ENCODE data around the gene CCDC30. TPM values are rescaled to one million over a fixed set of nuclear protein-coding genes. Genes with fewer than 3 reads are reported as not detected.

CCDC30 gene
- total and polyA plus RNA-seq, 9 of the 15 experiments (the other 6 are each of a cell fraction or from before 2014, with no cell fraction given): 0.05 to 0.91 (median 0.24) TPM

DNA sequence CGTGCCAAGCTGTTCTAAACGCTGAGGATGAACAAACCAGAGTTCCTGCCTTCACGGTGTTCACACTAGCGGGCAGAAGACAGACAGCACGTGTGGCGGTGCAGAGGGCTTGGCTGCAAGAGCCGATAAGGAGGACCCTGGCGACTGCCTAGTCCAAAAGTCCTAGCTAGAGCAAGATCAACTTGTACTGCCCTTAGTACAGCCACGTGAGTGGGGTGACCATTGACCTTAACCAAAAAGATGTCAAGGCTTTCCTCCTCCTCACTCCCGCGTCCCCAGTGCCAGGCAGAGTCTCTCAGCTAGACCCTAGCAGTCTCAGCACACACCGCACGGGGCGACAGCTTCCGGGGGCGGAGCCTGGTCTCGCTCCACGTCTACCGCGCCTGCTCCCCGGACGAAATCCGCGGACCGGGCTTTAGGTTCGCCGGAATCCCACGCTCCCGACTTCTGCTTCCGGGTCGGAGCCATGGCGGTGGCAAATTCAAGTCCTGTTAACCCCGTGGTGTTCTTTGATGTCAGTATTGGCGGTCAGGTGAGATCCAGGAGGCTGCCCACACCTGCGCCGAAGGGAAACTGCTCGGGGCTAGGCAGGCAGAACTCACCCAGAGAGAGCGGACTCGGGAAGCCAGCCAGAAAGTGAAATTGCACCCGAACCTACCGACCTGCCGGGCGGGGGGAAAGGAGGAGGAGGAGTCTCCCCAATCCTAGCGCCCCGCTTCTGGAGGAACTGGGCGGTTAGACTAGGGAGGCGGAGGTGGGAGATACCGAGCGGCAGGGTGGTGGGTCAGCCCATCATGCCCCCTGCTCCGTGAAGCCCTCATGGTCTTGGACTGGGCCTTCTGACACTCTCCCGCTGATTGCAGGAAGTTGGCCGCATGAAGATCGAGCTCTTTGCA is 195.1 kb downstream of the CCDC30 start, which contains the start of gene PPIH (continued):
- TF ChIP-seq HSF4 (CRISPR knock-in tag; IDR thresholded peaks at IDR 0.05; ENCODE audit: borderline replicate concordance) (no peak), ETV5 (CRISPR knock-in tag; IDR thresholded peaks at IDR 0.05; ENCODE audit: low read depth) (peak; percentile 95; the same call in 1 of the 2 replicates), MEF2A (IDR thresholded peaks at IDR 0.05; ENCODE audit: control insufficient read depth, low read depth, low read length) (0 out of 2 replicates have a peak, but pooled peaks have one; percentile 12), ZNF589 (CRISPR knock-in tag; IDR thresholded peaks at IDR 0.05; ENCODE audit: low read depth) (0 out of 2 replicates have a peak, but pooled peaks have one; percentile 24), MEIS2 (IDR thresholded peaks at IDR 0.05; ENCODE audit: partially characterized antibody) (peak; percentile 37), ZNF121 (CRISPR knock-in tag; conservative IDR thresholded peaks at IDR 0.05) (peak; percentile 100), E2F6 (IDR thresholded peaks at IDR 0.05; ENCODE audit: borderline replicate concordance in 1 of 2, extremely low read depth in 1 of 2, insufficient read depth in 1 of 2, insufficient read length in 1 of 2, low read depth in 1 of 2, low read length in 1 of 2, poor library complexity in 1 of 2, severe bottlenecking in 1 of 2) (peak; percentile 96 to 97), ELF1 (tag; IDR thresholded peaks at IDR 0.05) (peak; percentile 94), HNRNPL (IDR thresholded peaks at IDR 0.05; ENCODE audit: low read depth, low read length) (peak; percentile 78; the same call in 1 of the 2 replicates), ZNF143 (CRISPR knock-in tag; IDR thresholded peaks at IDR 0.05) (peak; percentile 46; the same call in 1 of the 2 replicates), E2F3 (CRISPR knock-in tag; IDR thresholded peaks at IDR 0.05) (peak; percentile 67; the same call in 1 of the 2 replicates), ZNF133 (CRISPR knock-in tag; IDR thresholded peaks at IDR 0.05) (no peak), TFAP4 (CRISPR knock-in tag; IDR thresholded peaks at IDR 0.05; ENCODE audit: borderline replicate concordance) (peak; percentile 86), LCOR (CRISPR knock-in tag; IDR thresholded peaks at IDR 0.05) (peak; percentile 97), HLTF (IDR thresholded peaks at IDR 0.05) (0 out of 2 replicates have a peak, but pooled peaks have one; percentile 4), MYC (IDR thresholded peaks at IDR 0.05; ENCODE audit: low read depth, low read length) (peak; percentile 95), MYC (CRISPR knock-in tag; IDR thresholded peaks at IDR 0.05; ENCODE audit: borderline replicate concordance, low read depth) (peak; percentile 72), STAT5B (CRISPR knock-in tag; IDR thresholded peaks at IDR 0.05) (no peak), SMC3 (conservative IDR thresholded peaks at IDR 0.05; ENCODE audit: insufficient read depth, low read depth, low read length) (no peak), ZBTB43 (CRISPR knock-in tag; IDR thresholded peaks at IDR 0.05) (peak; percentile 16; the same call in 1 of the 2 replicates)
- TF ChIP-seq, protein P1, sequence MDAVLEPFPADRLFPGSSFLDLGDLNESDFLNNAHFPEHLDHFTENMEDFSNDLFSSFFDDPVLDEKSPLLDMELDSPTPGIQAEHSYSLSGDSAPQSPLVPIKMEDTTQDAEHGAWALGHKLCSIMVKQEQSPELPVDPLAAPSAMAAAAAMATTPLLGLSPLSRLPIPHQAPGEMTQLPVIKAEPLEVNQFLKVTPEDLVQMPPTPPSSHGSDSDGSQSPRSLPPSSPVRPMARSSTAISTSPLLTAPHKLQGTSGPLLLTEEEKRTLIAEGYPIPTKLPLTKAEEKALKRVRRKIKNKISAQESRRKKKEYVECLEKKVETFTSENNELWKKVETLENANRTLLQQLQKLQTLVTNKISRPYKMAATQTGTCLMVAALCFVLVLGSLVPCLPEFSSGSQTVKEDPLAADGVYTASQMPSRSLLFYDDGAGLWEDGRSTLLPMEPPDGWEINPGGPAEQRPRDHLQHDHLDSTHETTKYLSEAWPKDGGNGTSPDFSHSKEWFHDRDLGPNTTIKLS (IDR thresholded peaks at IDR 0.05; ENCODE audit: borderline replicate concordance, low read depth): peak; percentile 99
